ENCODE measurements around the gene KRT86. TPM values are rescaled to one million over a fixed set of nuclear protein-coding genes. Genes with fewer than 3 reads are reported as not detected.

Gene KRT86
- total and polyA plus RNA-seq, 9 of the 15 experiments (the other 6 are each of a cell fraction or from before 2014, with no cell fraction given) = not detected

DNA sequence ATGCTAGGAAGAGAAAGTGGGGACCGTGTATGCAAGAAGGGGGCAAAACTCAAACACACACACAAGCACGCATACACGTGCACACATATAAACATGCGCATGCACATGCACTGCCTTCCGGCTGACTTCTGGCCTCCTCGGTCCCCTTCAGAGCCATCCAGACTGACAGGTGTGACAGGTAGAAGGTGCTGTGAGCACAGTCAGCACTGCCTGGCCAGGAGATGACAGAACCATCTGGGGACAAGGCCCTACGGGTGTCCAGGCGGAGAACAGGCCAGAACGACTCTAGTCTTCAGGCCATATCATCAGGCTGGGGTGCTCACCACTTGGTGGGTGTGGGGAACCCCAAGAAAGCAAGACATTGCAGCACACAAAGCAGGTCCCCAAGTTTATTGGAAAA, 39.5 kb downstream of the KRT86 start:
- CTCF ChIA-PET (ENCODE audit: low intra/inter-chr PET ratio) = no interaction called here
- FAIRE-seq (no peak), ATAC-seq (no peak), DNase-seq (ENCODE audit: extremely low read depth in 1 of 4, low spot score in 3 of 4) (no peak)
- POLR2A ChIA-PET = interaction anchor here (0.6 kb wide), 1 partner anchor 50 kb away, joined by 3 read pairs; no protein-coding TSS in a partner anchor
- Histone ChIP-seq H2AFZ (ENCODE audit: low read depth, low read length) (no peak overlapping the region), H3K27me3 (ENCODE audit: control insufficient read depth in 2 of 2, insufficient read depth in 2 of 2, low read length in 2 of 2) (peaks cover 4 to 54% of the 10 kb centered on the region in 2 experiments; a peak in 4 of 5 replicates), H3K4me3 (no peak overlapping the region), H4K20me1 (replicated peaks; ENCODE audit: control insufficient read depth, insufficient read depth, low read length) (no peaks in the 10 kb centered on the region; the same call in 1 of the 2 replicates), H3K9me1 (ENCODE audit: control insufficient read depth, insufficient read depth, low read length) (no peaks in the 10 kb centered on the region), H3K27ac (ENCODE audit: extremely low read depth, low read depth, low read length) (no peak overlapping the region), H3K36me3 (ENCODE audit: control insufficient read depth, insufficient read depth, low read length) (no peaks in the 10 kb centered on the region), H3K9ac (ENCODE audit: insufficient read depth in 1 of 2, low read depth in 2 of 2, low read length in 2 of 2) (no peak overlapping the region), H3K4me1 (replicated peaks in 1 of 2; ENCODE audit: control insufficient read depth in 2 of 2, insufficient read depth in 2 of 2, low read length in 2 of 2) (no peaks in the 10 kb centered on the region), H3K79me2 (ENCODE audit: control insufficient read depth, insufficient read depth, low read length) (no peaks in the 10 kb centered on the region), H3K4me2 (ENCODE audit: insufficient read depth, low read length) (no peak overlapping the region), H3K9me3 (replicated peaks; ENCODE audit: control insufficient read depth, insufficient read depth, low read depth, low read length) (no peaks in the 10 kb centered on the region)
- WGBS (ENCODE audit: insufficient coverage, low coverage, missing lambda C conversion rate) = 0% methylated on average over 9 of the region's 9 CpGs
- TF ChIP-seq HDAC1 (IDR thresholded peaks at IDR 0.05) (no peak), RBM15 (IDR thresholded peaks at IDR 0.05; ENCODE audit: insufficient read depth, low read length) (no peak)
- in situ Hi-C loops (cut with MboI) (no loop called here), intact Hi-C loops (cut with micrococcal nuclease) (no loop called here)
- BruUV-seq (replicated peaks) = no TSS peak

DNA sequence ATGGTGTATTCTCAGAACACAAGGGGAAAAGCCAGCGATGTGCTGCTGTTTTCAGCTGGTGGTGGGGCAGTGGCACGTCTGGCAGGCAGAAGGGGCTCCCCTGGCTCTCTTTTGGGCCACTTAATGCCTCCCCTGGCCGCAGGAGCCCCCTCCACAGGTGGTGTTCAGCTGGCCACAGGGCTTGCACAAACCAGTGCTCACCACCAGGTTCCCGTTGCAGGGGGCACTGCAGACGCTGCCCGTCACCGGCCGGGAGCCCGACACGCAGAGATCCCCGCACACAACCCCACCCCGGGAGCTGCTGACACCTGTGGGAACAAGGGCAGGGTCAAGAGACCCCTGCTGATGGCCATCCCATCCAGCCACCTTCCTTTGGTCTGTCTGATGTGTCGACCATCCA, 40.1 kb downstream of the KRT86 start:
- no peak overlapping the region for H2AFZ ChIP-seq (ENCODE audit: low read depth, low read length)
- ATAC-seq = no peak
- H3K4me3 ChIP-seq = no peak overlapping the region
- H3K9me3 ChIP-seq (replicated peaks; ENCODE audit: control insufficient read depth, insufficient read depth, low read depth, low read length) = no peaks in the 10 kb centered on the region
- no peak overlapping the region for H3K27ac ChIP-seq (ENCODE audit: extremely low read depth, low read depth, low read length)
- H3K9ac ChIP-seq (ENCODE audit: insufficient read depth in 1 of 2, low read depth in 2 of 2, low read length in 2 of 2) = no peak overlapping the region
- DNase-seq (ENCODE audit: extremely low read depth in 1 of 4, low spot score in 3 of 4) = no peak
- H3K27me3 ChIP-seq (ENCODE audit: control insufficient read depth in 2 of 2, insufficient read depth in 2 of 2, low read length in 2 of 2) = peaks cover 2 to 48% of the 10 kb centered on the region in 2 experiments; a peak in 4 of 5 replicates
- H4K20me1 ChIP-seq (replicated peaks; ENCODE audit: control insufficient read depth, insufficient read depth, low read length) = no peaks in the 10 kb centered on the region; the same call in 1 of the 2 replicates
- intact Hi-C loops (cut with micrococcal nuclease) (no loop called here), in situ Hi-C loops (cut with MboI) (no loop called here)
- no peaks in the 10 kb centered on the region for H3K4me1 ChIP-seq (replicated peaks in 1 of 2; ENCODE audit: control insufficient read depth in 2 of 2, insufficient read depth in 2 of 2, low read length in 2 of 2)
- BruUV-seq (replicated peaks) = no TSS peak
- H3K9me1 ChIP-seq (ENCODE audit: control insufficient read depth, insufficient read depth, low read length) = no peaks in the 10 kb centered on the region
- no peaks in the 10 kb centered on the region for H3K79me2 ChIP-seq (ENCODE audit: control insufficient read depth, insufficient read depth, low read length)
- no peak overlapping the region for H3K4me2 ChIP-seq (ENCODE audit: insufficient read depth, low read length)
- H3K36me3 ChIP-seq (ENCODE audit: control insufficient read depth, insufficient read depth, low read length) = no peaks in the 10 kb centered on the region
- ChIA-PET CTCF (ENCODE audit: low intra/inter-chr PET ratio) (no interaction called here), POLR2A (interaction anchor here (0.6 kb wide), 1 partner anchor 49 kb away, joined by 3 read pairs; no protein-coding TSS in a partner anchor)
- under 1% methylated on average over 12 of the region's 13 CpGs for WGBS (ENCODE audit: insufficient coverage, low coverage, missing lambda C conversion rate)
- no peak for FAIRE-seq
- no peak for TF ChIP-seq HDAC8 (tag; IDR thresholded peaks at IDR 0.05)
- no peak for TF ChIP-seq SP1 (CRISPR knock-in tag; IDR thresholded peaks at IDR 0.05)
- no peak for TF ChIP-seq COPS2 (conservative IDR thresholded peaks at IDR 0.05)
- no peak for TF ChIP-seq DDX20 (tag; IDR thresholded peaks at IDR 0.05; ENCODE audit: low read depth)
- no peak for TF ChIP-seq TOE1 (IDR thresholded peaks at IDR 0.05; ENCODE audit: borderline replicate concordance)
- TF ChIP-seq TOE1 (CRISPR knock-in tag; IDR thresholded peaks at IDR 0.05; ENCODE audit: borderline replicate concordance, low read depth) = no peak
- TF ChIP-seq RFX1 (IDR thresholded peaks at IDR 0.05) = no peak
- TF ChIP-seq ZNF311 (CRISPR knock-in tag; IDR thresholded peaks at IDR 0.05) = no peak
- TF ChIP-seq, protein P1, sequence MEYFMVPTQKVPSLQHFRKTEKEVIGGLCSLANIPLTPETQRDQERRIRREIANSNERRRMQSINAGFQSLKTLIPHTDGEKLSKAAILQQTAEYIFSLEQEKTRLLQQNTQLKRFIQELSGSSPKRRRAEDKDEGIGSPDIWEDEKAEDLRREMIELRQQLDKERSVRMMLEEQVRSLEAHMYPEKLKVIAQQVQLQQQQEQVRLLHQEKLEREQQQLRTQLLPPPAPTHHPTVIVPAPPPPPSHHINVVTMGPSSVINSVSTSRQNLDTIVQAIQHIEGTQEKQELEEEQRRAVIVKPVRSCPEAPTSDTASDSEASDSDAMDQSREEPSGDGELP (CRISPR knock-in tag; IDR thresholded peaks at IDR 0.05; ENCODE audit: borderline replicate concordance) = no peak
- TF ChIP-seq, protein P2, sequence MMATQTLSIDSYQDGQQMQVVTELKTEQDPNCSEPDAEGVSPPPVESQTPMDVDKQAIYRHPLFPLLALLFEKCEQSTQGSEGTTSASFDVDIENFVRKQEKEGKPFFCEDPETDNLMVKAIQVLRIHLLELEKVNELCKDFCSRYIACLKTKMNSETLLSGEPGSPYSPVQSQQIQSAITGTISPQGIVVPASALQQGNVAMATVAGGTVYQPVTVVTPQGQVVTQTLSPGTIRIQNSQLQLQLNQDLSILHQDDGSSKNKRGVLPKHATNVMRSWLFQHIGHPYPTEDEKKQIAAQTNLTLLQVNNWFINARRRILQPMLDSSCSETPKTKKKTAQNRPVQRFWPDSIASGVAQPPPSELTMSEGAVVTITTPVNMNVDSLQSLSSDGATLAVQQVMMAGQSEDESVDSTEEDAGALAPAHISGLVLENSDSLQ (IDR thresholded peaks at IDR 0.05) = no peak
- no peak for TF ChIP-seq ZNF232 (CRISPR knock-in tag; IDR thresholded peaks at IDR 0.05)
- TF ChIP-seq CBX2 (IDR thresholded peaks at IDR 0.05; ENCODE audit: insufficient read depth, low read length, poor library complexity, severe bottlenecking) = no peak
